22Rv1 (cell line): ENCODE data around the gene CMTM8.

Experiments
- H3K27ac ChIP-seq: fragments of 450-650 bp; 2 replicates; pipeline ENCODE4 v1.5.1; 2017
- CTCF ChIP-seq: fragments of 450-650 bp; IDR thresholded peaks from 2 replicates; pipeline ENCODE4 v1.5.1; 2017; ENCODE audit warnings: mild to moderate bottlenecking
- ZFX ChIP-seq: fragments of 450-650 bp; IDR thresholded peaks from 2 replicates; pipeline ENCODE4 v1.6.1; 2017; ENCODE audit warnings: antibody characterized with exemption, borderline replicate concordance

Gene CMTM8

DNA sequence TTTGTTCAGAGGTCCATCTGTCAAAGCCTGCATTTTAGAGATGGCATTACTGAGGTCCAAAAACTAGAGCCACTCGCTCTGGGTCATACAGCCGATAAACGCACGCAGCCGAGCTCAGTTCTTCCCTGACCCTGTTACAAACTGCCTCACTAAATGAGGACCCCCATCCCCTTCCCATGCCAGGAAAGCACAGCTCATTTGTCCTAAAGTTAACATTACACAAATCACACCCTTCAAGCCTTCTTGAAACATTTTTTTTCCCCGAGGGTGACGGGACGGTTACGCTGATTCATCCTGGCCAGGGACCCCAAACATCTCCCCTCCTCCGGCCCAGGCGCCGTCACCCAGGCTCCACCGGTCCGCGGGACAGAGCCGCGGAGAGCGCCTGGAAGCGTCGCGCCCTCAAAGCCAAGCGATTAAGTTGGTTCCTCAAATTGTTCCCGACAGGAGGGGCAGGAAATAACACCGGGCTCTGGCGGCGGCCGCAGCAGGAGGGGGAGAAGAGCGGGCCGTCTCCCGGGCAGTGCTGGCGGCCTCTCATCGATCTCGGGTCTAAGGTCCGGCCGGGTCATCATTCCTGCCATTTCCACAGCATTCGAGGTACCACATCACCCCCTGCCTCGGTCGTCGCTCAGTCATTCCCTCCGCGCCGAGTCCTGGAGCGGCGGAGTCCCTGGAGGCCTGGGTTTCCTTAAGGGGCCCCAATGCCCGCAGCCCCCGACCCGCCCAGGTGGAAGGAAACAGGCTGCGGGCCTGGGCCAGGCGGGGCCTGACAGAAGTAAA, 619 bp upstream of the CMTM8 start:
- H3K27ac ChIP-seq, result peak overlapping the region; percentile 89
- TF ChIP-seq ZFX (no peak), CTCF (no peak)

GRCh38 chr3:32239307-32240158, 1.1 kb downstream of the CMTM8 start:
- H3K27ac ChIP-seq, result peak overlapping the region; percentile 89
- TF ChIP-seq CTCF (no peak), ZFX (no peak)

- peak overlapping the region; percentile 89 for H3K27ac ChIP-seq
- peak; percentile 37 for TF ChIP-seq CTCF
- no peak for TF ChIP-seq ZFX
These were observed 1.7 kb downstream of the CMTM8 start for GRCh38 chr3:32240159-32240545.

DNA sequence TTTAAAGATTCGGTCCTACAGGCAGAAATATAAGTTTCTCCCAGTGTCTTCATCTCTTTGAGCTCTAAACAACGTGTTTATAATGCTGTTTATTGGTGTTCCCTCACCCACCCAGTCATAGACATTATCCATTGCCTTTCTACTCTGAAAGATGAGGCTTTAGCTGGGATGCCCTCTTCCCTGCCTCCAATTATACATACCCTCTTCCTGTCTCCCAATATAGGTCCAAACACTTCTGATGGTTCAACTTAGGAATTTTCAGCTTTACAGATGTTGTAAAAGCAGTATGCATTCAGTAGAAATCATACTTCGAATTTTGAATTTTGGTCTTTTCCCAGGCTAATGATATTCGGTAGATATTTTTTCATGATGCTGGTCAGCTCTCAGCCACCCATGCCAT, 2.6 kb downstream of the CMTM8 start:
- TF ChIP-seq ZFX (no peak), CTCF (no peak)
- H3K27ac ChIP-seq, result no peak overlapping the region

- TF ChIP-seq ZFX (no peak), CTCF (no peak)
- H3K27ac ChIP-seq, result no peak overlapping the region
These were observed 5.0 kb downstream of the CMTM8 start for GRCh38 chr3:32243519-32243918.

- H3K27ac ChIP-seq, result no peak overlapping the region
- TF ChIP-seq ZFX (no peak), CTCF (no peak)
These were observed 6.7 kb downstream of the CMTM8 start for GRCh38 chr3:32245200-32245599.
